HEK293T (cell line): ENCODE measurements around the gene CD81.

Experiments
- BHLHE40 ChIP-seq: fragments of 450-650 bp; IDR thresholded peaks from 2 replicates; pipeline ENCODE4 v1.6.1; 2016; ENCODE audit warnings: mild to moderate bottlenecking, moderate library complexity, borderline replicate concordance
- CTBP1 ChIP-seq: fragments of 450-650 bp; IDR thresholded peaks from 2 replicates; pipeline ENCODE4 v1.6.1; 2016; ENCODE audit warnings: borderline replicate concordance
- FOXK2 ChIP-seq: fragments of 450-650 bp; IDR thresholded peaks from 2 replicates; pipeline ENCODE4 v1.6.1; 2016; ENCODE audit warnings: mild to moderate bottlenecking
- HDGF ChIP-seq: fragments of 450-650 bp; IDR thresholded peaks from 2 replicates; pipeline ENCODE4 v1.6.1; 2017; ENCODE audit warnings: antibody characterized with exemption, borderline replicate concordance
- SP1 ChIP-seq: fragments of 450-650 bp; IDR thresholded peaks from 2 replicates; pipeline ENCODE4 v1.6.1; 2017
- TARDBP ChIP-seq: fragments of 450-650 bp; IDR thresholded peaks from 2 replicates; pipeline ENCODE4 v1.6.1; 2016

GRCh38 chr11:2391181-2391975 is 14.3 kb downstream of the CD81 start:
- TF ChIP-seq TARDBP (no peak), SP1 (no peak), CTBP1 (no peak), FOXK2 (no peak), BHLHE40 (no peak), HDGF (no peak)
